ENCODE data around the gene RPS6KL1. TPM values are rescaled to one million over a fixed set of nuclear protein-coding genes. Genes with fewer than 3 reads are reported as not detected.

RPS6KL1 gene
- total RNA-seq, 1 experiment from 2014 or later = 18.8 TPM

- Histone ChIP-seq H3K9me3 (ENCODE audit: control insufficient read depth, low read depth, low read length) (no peaks in the 10 kb centered on the region), H4K8ac (replicated peaks; ENCODE audit: insufficient read length, low read depth, low read length) (no peak overlapping the region), H3K9ac (ENCODE audit: extremely low read depth, insufficient read length, low read length) (no peak overlapping the region), H3K14ac (ENCODE audit: insufficient read depth, low read length) (no peak overlapping the region), H2BK20ac (ENCODE audit: low read depth, low read length, poor library complexity, severe bottlenecking) (no peak overlapping the region), H3T11ph (ENCODE audit: low read length) (no peak overlapping the region), H2AK5ac (ENCODE audit: insufficient read length, low read length) (no peak overlapping the region), H3K79me1 (ENCODE audit: insufficient read depth, low read depth, low read length, poor library complexity, severe bottlenecking) (no peaks in the 10 kb centered on the region), H2BK120ac (ENCODE audit: low read depth, low read length, poor library complexity, severe bottlenecking) (no peak overlapping the region), H3K56ac (ENCODE audit: insufficient read length, low read depth, low read length) (no peak overlapping the region), H2BK5ac (ENCODE audit: insufficient read length, low read length) (no peak overlapping the region), H3K79me2 (ENCODE audit: insufficient read depth, low read length) (no peaks in the 10 kb centered on the region), H3K4ac (ENCODE audit: low read depth, low read length) (no peak overlapping the region), H3K4me1 (ENCODE audit: insufficient read depth, low read length) (no peaks in the 10 kb centered on the region), H4K20me1 (ENCODE audit: control insufficient read depth, insufficient read depth, insufficient read length) (no peaks in the 10 kb centered on the region), H3K23me2 (ENCODE audit: insufficient read length, low read depth, low read length, poor library complexity, severe bottlenecking) (no peaks in the 10 kb centered on the region), H3K23ac (ENCODE audit: insufficient read length, low read depth, low read length) (no peak overlapping the region), H3K18ac (ENCODE audit: insufficient read length, low read depth, low read length) (no peak overlapping the region), H4K91ac (ENCODE audit: insufficient read length, low read depth, low read length) (no peak overlapping the region), H2BK15ac (ENCODE audit: low read depth, low read length) (no peak overlapping the region), H4K5ac (ENCODE audit: insufficient read length, low read depth, low read length) (no peak overlapping the region), H2AFZ (ENCODE audit: low read length) (no peak overlapping the region), H3K4me2 (ENCODE audit: insufficient read depth, insufficient read length, low read length) (no peak overlapping the region), H3K27ac (ENCODE audit: insufficient read length, low read depth, low read length) (no peak overlapping the region), H3K27me3 (ENCODE audit: insufficient read depth, low read length) (no peaks in the 10 kb centered on the region), H2BK12ac (ENCODE audit: insufficient read length, low read depth, low read length) (no peak overlapping the region)
- no peak for TF ChIP-seq CTCF (conservative IDR thresholded peaks at IDR 0.05)
- H3K4me1 Mint-ChIP-seq = peaks cover 10 to 19% of the 10 kb centered on the region in 2 experiments
- H3K27ac Mint-ChIP-seq = peak overlapping the region in 1 of 3 experiments; percentile 56; a peak in 1 of 7 replicates
- H3K4me3 Mint-ChIP-seq = no peak overlapping the region
- H3K36me3 Mint-ChIP-seq (ENCODE audit: insufficient read depth in 1 of 3, low read depth in 3 of 3) = no peaks in the 10 kb centered on the region
- H3K9me3 Mint-ChIP-seq = no peaks in the 10 kb centered on the region
- WGBS (ENCODE audit: extremely low coverage, insufficient read length, low lambda C conversion rate) = no CpG with 5 or more reads among the region's 5 CpGs
- H3K27me3 Mint-ChIP-seq (ENCODE audit: low read depth) = no peaks in the 10 kb centered on the region
- no peak for DNase-seq
Measured at GRCh38 chr14:74875204-74875603, 47.9 kb downstream of the RPS6KL1 start.
